IPS-15b (cell line): ENCODE data around the gene IGSF8.
A peak's percentile ranks its signal among the peaks of the same experiment; 100 is the strongest.
"Not testable (repeated sequence)": the region's sequence is repeated elsewhere in the genome, so short reads cannot be mapped to it uniquely, and the experiment has no call there.

Experiments
- H3K27me3 ChIP-seq: one replicate; pipeline ENCODE4 v1.6.1; 2013; ENCODE audit warnings: low read length; ENCODE audit not compliant: control insufficient read depth, insufficient read depth
- H3K36me3 ChIP-seq: one replicate; pipeline ENCODE4 v1.6.1; 2013; ENCODE audit warnings: low read length; ENCODE audit not compliant: control insufficient read depth, insufficient read depth
- H3K4me1 ChIP-seq: one replicate; pipeline ENCODE4 v1.6.1; 2013; ENCODE audit warnings: mild to moderate bottlenecking, low read length; ENCODE audit not compliant: control insufficient read depth, insufficient read depth
- H3K4me3 ChIP-seq: one replicate; pipeline ENCODE4 v1.5.1; 2013; ENCODE audit warnings: low read depth, low read length
- H3K9ac ChIP-seq: one replicate; pipeline ENCODE4 v1.6.1; 2013; ENCODE audit warnings: low read depth, mild to moderate bottlenecking, low read length
- H3K9me3 ChIP-seq: one replicate; pipeline ENCODE4 v1.6.1; 2013; ENCODE audit warnings: mild to moderate bottlenecking, low read length; ENCODE audit not compliant: control insufficient read depth, insufficient read depth

Gene IGSF8

DNA sequence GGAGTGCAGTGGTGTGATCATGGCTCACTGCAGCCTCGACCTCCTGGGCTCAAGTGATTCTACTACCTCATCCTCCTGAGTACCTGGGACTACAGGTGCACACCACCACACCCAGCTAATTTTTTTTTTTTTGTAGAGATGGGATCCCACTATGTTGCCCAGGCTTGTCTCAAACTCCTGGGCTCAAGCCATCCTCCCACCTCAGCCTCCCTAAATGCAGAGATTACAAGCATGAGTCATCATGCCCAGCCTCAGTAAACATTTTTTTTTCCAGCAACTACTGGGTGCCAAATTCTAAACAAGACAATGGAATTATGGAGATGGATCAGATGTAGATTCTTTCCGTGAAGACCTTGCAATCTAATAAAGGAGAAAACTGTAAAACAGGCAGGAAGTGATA, 48.2 kb downstream of the IGSF8 start:
- not testable (repeated sequence) for H3K9ac ChIP-seq, H3K4me3 ChIP-seq, H3K27me3 ChIP-seq, H3K9me3 ChIP-seq, H3K36me3 ChIP-seq
- peaks cover 19% of the 10 kb centered on the region for H3K4me1 ChIP-seq

DNA sequence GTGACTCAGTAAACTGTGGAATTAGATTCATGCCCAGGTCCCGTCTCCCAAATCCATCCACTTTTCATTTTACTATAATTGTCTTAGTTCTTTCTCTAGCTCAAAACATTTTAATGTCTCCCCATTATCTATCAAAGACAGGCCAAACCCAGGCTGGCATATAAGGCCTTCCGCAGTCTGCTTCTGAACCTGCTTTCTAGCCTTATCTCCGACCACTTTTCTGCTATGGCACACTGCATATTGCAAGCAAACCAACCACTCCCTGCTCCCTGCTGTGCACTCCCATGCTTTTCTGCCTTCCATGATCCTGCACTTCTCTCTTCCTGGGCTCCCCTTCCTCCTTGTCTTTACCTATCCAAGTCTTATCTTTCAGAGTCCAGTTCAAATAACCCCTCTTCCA, 49.3 kb downstream of the IGSF8 start:
- H3K27me3 ChIP-seq: peaks cover 9% of the 10 kb centered on the region
- peaks cover 19% of the 10 kb centered on the region for H3K4me1 ChIP-seq
- H3K9ac ChIP-seq: no peak overlapping the region
- no peak overlapping the region for H3K4me3 ChIP-seq
- no peaks in the 10 kb centered on the region for H3K36me3 ChIP-seq
- no peaks in the 10 kb centered on the region for H3K9me3 ChIP-seq

DNA sequence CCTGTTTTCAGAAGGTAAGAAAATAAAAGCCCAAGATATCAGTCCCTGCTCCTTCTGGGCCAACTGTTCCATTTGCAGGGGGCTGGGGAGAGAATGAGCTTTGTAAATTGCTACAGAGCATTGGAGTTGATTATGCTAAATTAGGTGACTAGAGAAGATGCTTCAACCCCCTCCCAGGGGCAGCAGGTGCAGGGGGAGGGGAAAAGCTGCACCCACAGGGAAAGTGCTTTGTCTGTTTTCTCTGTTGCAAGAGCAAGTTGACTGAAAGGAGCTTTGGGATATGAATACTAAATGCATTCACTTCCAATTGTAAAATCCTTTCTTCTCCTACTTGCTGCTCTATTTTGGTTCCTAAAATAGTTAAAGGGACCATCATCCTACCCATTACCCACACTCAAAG, 50.1 kb downstream of the IGSF8 start:
- Histone ChIP-seq H3K9me3 (no peaks in the 10 kb centered on the region), H3K4me1 (peaks cover 19% of the 10 kb centered on the region), H3K27me3 (peaks cover 9% of the 10 kb centered on the region), H3K9ac (no peak overlapping the region), H3K4me3 (no peak overlapping the region), H3K36me3 (no peaks in the 10 kb centered on the region)

DNA sequence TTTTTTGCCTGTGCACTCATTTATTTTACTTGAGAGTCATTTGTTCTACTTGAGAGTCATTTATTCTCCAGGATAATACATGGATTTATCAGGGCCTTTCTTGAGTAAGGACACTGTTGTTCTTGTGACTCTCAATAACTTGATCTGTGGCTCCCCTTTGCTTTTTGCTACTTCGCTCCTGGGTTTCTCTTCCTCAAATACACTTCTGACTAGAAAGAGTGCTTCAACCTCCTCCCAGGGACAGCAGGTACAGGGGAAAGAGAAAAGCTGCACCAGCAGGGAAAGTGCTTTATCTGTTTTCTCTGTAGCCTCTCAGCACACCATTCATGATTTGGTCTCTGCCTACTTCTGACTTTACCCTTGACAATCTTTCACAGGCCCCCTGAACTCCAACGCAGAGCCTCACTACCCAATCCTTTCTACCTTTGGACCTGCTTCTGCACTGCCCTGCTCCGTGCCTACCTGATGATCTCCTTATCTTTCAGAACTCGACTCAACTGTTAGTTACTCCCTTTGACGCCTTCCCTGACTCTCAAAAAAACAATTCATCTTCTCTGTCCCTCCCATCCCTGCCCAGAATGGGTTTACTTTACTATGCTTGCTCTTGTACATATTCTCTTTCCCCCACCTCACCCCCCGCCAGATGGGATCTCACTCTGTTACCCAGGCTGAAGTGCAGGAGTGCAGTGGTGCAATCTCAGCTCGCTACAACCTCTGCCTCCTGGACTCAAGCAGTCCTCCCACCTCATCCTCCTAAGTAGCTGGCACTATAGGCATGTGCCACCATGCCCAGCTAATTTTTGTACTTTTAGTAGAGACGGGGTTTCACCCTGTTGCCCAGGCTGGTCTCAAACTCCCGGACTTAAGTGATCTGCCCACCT, 51.1 kb downstream of the IGSF8 start:
- no peak overlapping the region for H3K4me3 ChIP-seq
- no peak overlapping the region for H3K9ac ChIP-seq
- no peaks in the 10 kb centered on the region for H3K36me3 ChIP-seq
- peaks cover 19% of the 10 kb centered on the region for H3K4me1 ChIP-seq
- H3K27me3 ChIP-seq: peaks cover 9% of the 10 kb centered on the region
- no peaks in the 10 kb centered on the region for H3K9me3 ChIP-seq

DNA sequence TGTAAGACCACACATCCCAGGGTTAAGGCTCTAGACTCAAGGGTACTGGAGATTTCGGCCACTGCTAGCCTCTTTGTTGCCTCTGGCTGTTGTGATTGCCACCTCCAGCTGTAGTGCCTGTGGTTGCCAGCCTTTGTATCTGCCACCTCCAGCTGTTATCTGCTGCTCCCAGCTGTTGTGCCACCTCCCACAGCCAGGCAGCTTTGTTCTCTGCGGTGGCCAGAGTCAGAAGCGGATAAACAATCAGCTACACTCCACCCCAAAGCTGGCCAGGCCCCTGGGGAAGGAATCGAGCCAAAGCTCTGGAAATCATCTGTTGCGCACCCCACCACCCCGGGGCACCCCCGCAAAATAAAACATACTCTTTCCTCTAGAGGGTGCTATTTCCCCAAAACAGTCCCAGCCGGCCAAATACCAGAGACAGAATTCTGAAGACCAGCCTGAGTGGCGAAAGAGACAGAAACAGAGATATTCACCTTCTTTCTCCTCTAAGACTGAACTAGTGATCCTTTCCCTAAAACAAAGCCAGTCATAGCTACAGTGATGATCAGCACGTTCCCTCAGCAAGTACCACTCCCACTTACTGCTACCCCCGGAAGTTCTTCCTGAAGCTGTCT, 51.8 kb downstream of the IGSF8 start:
- Histone ChIP-seq H3K9ac (peak overlapping the region; percentile 12), H3K4me3 (no peak overlapping the region), H3K9me3 (no peaks in the 10 kb centered on the region)

DNA sequence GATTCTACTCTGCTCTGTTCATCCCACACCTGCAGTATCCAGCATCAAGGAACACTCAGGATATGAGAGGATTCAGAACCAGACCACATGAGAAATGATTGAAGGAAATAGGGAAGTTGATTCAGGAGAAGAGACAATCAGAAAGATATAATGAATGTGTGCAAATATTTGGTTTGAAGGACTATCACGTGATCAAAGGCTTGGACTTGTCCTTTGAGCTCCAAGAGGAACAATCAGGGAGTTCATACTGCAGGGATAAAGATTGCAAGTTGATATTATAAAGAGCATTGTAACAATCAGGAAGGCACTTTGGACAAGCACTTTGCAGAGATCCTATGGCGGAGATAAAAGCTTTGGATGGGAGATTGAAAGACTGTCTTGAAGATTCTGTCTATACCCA, 52.8 kb downstream of the IGSF8 start:
- H3K36me3 ChIP-seq: no peaks in the 10 kb centered on the region
- H3K27me3 ChIP-seq: peaks cover 9% of the 10 kb centered on the region
- no peak overlapping the region for H3K4me3 ChIP-seq
- H3K4me1 ChIP-seq: peaks cover 19% of the 10 kb centered on the region
- no peak overlapping the region for H3K9ac ChIP-seq
- H3K9me3 ChIP-seq: no peaks in the 10 kb centered on the region

More for the DNA sequence above, 51.8 kb downstream of the IGSF8 start:
- Histone ChIP-seq H3K4me1 (peaks cover 19% of the 10 kb centered on the region), H3K36me3 (no peaks in the 10 kb centered on the region), H3K27me3 (peaks cover 9% of the 10 kb centered on the region)

DNA sequence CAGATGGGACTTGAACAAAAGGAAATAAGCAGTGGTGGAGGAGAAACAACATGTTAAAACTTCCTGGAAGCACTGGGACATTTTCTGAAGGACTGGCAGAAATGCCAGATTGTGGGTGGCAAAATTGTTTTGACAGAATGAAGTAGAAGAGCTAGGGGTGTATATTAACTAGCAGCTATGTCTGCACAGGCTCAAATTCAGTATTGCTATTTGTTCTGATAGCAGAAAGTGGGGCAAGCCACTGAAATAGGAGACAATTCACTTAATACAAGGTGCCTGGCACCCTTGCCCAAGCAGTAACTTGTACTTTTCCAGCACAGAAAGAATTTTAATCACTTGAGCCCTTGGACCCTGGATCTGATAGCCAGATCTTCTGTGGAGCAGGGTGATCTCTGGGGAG, 54.9 kb downstream of the IGSF8 start:
- Histone ChIP-seq H3K36me3 (no peaks in the 10 kb centered on the region), H3K27me3 (peaks cover 9% of the 10 kb centered on the region), H3K9me3 (no peaks in the 10 kb centered on the region), H3K9ac (no peak overlapping the region), H3K4me3 (no peak overlapping the region), H3K4me1 (peaks cover 11% of the 10 kb centered on the region)
